Upper lobe of right lung (tissue), 1 donor: Measurements from ENCODE around the gene CAMK1D. TPM values are rescaled to one million over a fixed set of nuclear protein-coding genes. Genes with fewer than 3 reads are reported as not detected.

Source experiments
- ATAC-seq: fragments of 200-7000 bp; cut with Tn5 transposase; one replicate; pipeline ENCODE4 v1.9.1; 2020; ENCODE audit warnings: mild to moderate bottlenecking, moderate library complexity
- DNase-seq: peaks from one replicate; pipeline ENCODE4 v3.0.0-alpha.2; 2020
- H3K27ac ChIP-seq: fragments of 200-600 bp; one replicate; pipeline ENCODE4 v1.8.0; 2022
- H3K27me3 ChIP-seq: fragments of 200-600 bp; one replicate; pipeline ENCODE4 v1.8.0; 2022; ENCODE audit warnings: mild to moderate bottlenecking
- H3K36me3 ChIP-seq: fragments of 200-600 bp; one replicate; pipeline ENCODE4 v1.8.0; 2022
- H3K4me1 ChIP-seq: fragments of 200-600 bp; one replicate; pipeline ENCODE4 v1.8.0; 2022
- H3K4me3 ChIP-seq: fragments of 200-600 bp; one replicate; pipeline ENCODE4 v1.8.0; 2022; ENCODE audit warnings: mild to moderate bottlenecking
- H3K9me3 ChIP-seq: fragments of 200-600 bp; one replicate; pipeline ENCODE4 v1.8.0; 2022
- intact Hi-C: fragments of 100-400 bp; cut with DNase I; formaldehyde crosslinking; loops from one replicate; pipeline ENCODE4 v1.11.0; 2022
- total RNA-seq: library from RNA; stranded (reverse); fragmentation: NEBNext Ultra II Directional; extraction: Animal tissue kit (Norgen Biotek cat#: 25700); gene quantifications from one replicate; pipeline ENCODE4 v1.2.1, GENCODE V29; 2021
- TF ChIP-seq, protein P1 (sequence below): fragments of 200-600 bp; IDR thresholded peaks from one replicate; pipeline ENCODE4 v1.8.0; 2022; ENCODE audit warnings: antibody characterized with exemption
- donor health status: DM: no; HTN: yes; CAD: no; lungs with severe emphysema.

The CAMK1D gene
- total RNA-seq, 1 donor from 2014 or later = 17.1 TPM

DNA sequence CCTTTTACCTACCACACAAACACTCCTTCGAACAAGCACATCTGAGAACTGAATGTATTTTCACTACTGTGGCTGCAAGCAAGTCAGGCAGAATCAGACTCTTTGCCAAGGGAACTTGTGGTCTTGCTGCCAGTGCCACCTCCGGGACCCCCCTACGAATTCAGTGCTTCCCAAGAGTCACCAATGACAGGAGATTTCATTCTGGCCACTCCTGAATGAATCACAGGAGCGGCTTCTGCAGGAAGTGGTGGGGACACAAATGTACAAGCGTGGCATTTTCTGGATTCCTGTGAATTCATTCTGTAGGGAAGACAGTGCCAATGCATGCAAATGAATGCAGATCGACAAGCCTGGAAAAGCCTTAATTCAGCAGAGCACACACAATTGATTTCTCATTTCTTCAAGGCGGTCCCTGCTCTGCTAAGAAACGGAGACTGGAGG, 161.2 kb downstream of the CAMK1D start:
- intact Hi-C loops = no loop called here
- TF ChIP-seq, protein P1, sequence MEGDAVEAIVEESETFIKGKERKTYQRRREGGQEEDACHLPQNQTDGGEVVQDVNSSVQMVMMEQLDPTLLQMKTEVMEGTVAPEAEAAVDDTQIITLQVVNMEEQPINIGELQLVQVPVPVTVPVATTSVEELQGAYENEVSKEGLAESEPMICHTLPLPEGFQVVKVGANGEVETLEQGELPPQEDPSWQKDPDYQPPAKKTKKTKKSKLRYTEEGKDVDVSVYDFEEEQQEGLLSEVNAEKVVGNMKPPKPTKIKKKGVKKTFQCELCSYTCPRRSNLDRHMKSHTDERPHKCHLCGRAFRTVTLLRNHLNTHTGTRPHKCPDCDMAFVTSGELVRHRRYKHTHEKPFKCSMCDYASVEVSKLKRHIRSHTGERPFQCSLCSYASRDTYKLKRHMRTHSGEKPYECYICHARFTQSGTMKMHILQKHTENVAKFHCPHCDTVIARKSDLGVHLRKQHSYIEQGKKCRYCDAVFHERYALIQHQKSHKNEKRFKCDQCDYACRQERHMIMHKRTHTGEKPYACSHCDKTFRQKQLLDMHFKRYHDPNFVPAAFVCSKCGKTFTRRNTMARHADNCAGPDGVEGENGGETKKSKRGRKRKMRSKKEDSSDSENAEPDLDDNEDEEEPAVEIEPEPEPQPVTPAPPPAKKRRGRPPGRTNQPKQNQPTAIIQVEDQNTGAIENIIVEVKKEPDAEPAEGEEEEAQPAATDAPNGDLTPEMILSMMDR = no peak
- Histone ChIP-seq H3K36me3 (no peaks in the 10 kb centered on the region), H3K27ac (no peak overlapping the region), H3K4me3 (no peak overlapping the region), H3K9me3 (no peaks in the 10 kb centered on the region), H3K27me3 (no peaks in the 10 kb centered on the region), H3K4me1 (no peaks in the 10 kb centered on the region)
- no peak for DNase-seq
- ATAC-seq = no peak

- ATAC-seq = no peak
- Histone ChIP-seq H3K4me3 (no peak overlapping the region), H3K27me3 (no peaks in the 10 kb centered on the region), H3K27ac (no peak overlapping the region), H3K9me3 (no peaks in the 10 kb centered on the region), H3K36me3 (no peaks in the 10 kb centered on the region), H3K4me1 (no peaks in the 10 kb centered on the region)
- no peak for DNase-seq
- intact Hi-C loops = no loop called here
- TF ChIP-seq, protein P1 = no peak
Measured at GRCh38 chr10:12510984-12511383, 161.6 kb downstream of the CAMK1D start.

GRCh38 chr10:12511651-12512050, 162.3 kb downstream of the CAMK1D start:
- no peak for DNase-seq
- H3K4me1 ChIP-seq = no peaks in the 10 kb centered on the region
- no peak overlapping the region for H3K27ac ChIP-seq
- ATAC-seq = no peak
- intact Hi-C loops = no loop called here
- TF ChIP-seq, protein P1 = no peak
- H3K9me3 ChIP-seq = no peaks in the 10 kb centered on the region
- no peak overlapping the region for H3K4me3 ChIP-seq
- no peaks in the 10 kb centered on the region for H3K36me3 ChIP-seq
- H3K27me3 ChIP-seq = no peaks in the 10 kb centered on the region

DNA sequence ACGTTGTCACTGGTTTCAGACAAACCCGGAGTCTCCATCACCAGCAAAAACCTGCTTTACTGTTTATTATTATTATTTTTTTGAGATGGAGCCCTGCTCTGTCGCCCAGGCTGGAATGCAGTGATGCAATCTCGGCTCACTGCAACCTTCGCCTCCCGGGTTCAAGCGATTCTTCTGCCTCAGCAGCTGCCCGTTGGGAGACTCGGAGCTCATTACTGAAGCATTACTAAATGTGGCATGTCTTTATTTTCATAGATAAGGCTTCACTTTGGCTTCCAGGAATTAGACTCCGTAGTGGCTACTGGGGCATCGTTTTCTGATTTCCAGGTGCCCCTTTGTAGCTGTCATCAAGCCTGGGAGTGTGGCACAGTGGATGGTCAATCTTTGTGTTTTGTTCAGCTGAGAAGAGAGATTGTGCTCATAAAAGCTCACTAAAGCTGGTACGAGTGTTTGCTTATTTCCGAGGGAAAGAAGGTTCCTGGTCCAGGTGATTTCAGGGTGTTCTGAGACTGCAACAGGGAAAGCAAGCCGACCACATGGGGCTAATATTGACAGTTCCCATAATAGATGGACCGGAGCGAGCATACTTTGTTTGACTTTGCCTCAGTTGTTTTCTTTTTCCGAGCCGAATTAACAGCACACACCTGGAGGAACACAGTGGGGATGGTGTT, 163.1 kb downstream of the CAMK1D start:
- no peak for DNase-seq
- Histone ChIP-seq H3K27me3 (no peaks in the 10 kb centered on the region), H3K4me3 (no peak overlapping the region), H3K36me3 (no peaks in the 10 kb centered on the region), H3K27ac (no peak overlapping the region), H3K9me3 (no peaks in the 10 kb centered on the region), H3K4me1 (no peaks in the 10 kb centered on the region)
- no peak for ATAC-seq
- intact Hi-C loops = no loop called here
- TF ChIP-seq, protein P1 = no peak

DNA sequence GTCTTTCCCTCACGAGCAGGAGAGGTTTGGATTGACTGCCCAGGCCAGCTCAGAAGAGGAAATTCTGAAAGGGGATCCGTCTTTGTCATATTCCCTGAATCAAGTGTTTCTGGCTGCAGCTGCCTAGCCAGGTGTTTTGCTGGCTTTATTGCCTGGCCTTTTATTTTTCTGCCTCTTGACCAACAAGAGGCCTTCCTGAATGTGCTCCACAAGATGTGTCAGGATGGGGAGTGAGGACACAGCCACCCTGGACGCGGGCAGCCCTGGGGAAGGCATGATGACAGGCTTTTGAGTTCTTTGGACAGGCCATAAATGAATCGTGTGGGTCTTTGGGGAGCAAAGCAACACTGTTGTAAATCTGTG, 163.6 kb downstream of the CAMK1D start:
- no peak for DNase-seq
- intact Hi-C loops = no loop called here
- Histone ChIP-seq H3K4me3 (no peak overlapping the region), H3K36me3 (no peaks in the 10 kb centered on the region), H3K27me3 (no peaks in the 10 kb centered on the region), H3K27ac (no peak overlapping the region), H3K9me3 (no peaks in the 10 kb centered on the region), H3K4me1 (no peaks in the 10 kb centered on the region)
- TF ChIP-seq, protein P1 = no peak
- no peak for ATAC-seq
